GM19193 (cell line): Measurements from ENCODE around the gene IREB2.

ENCODE experiments used
- POLR2A ChIP-seq: IDR thresholded peaks from 4 replicates; pipeline ENCODE4 v1.6.1; 2011; ENCODE audit not compliant: insufficient read depth, insufficient read length; ENCODE audit errors: extremely low read depth

IREB2 gene

GRCh38 chr15:78540871-78541743, 103.1 kb downstream of the IREB2 start:
- TF ChIP-seq POLR2A: no peak

- TF ChIP-seq POLR2A: no peak
Measured at GRCh38 chr15:78541744-78542034, 103.7 kb downstream of the IREB2 start.

- no peak for TF ChIP-seq POLR2A
Measured at GRCh38 chr15:78542647-78543046, 104.6 kb downstream of the IREB2 start.

- TF ChIP-seq POLR2A: no peak
Measured at GRCh38 chr15:78550194-78550593, 112.2 kb downstream of the IREB2 start.

GRCh38 chr15:78550815-78551214, 112.8 kb downstream of the IREB2 start:
- TF ChIP-seq POLR2A: no peak
